GM08714 (cell line): ENCODE results near the gene ARHGEF37.

Experiments
- H3K4me3 ChIP-seq: fragments of 200-500 bp; sonication (Bioruptor generic); 2 replicates; pipeline ENCODE4 v1.5.1; 2014; ENCODE audit warnings: mild to moderate bottlenecking, low read length, inconsistent platforms
- ZNF274 ChIP-seq: IDR thresholded peaks from 2 replicates; pipeline ENCODE4 v1.6.1; 2012; ENCODE audit warnings: mild to moderate bottlenecking, low read depth, low read length

Gene ARHGEF37

GRCh38 chr5:149603210-149603609, 21.9 kb downstream of the ARHGEF37 start:
- H3K4me3 ChIP-seq: no peak overlapping the region
- TF ChIP-seq ZNF274: no peak

GRCh38 chr5:149603920-149604319, 22.6 kb downstream of the ARHGEF37 start:
- TF ChIP-seq ZNF274: no peak
- no peak overlapping the region for H3K4me3 ChIP-seq

GRCh38 chr5:149604321-149604720, 23.0 kb downstream of the ARHGEF37 start:
- H3K4me3 ChIP-seq: no peak overlapping the region
- TF ChIP-seq ZNF274: no peak

DNA sequence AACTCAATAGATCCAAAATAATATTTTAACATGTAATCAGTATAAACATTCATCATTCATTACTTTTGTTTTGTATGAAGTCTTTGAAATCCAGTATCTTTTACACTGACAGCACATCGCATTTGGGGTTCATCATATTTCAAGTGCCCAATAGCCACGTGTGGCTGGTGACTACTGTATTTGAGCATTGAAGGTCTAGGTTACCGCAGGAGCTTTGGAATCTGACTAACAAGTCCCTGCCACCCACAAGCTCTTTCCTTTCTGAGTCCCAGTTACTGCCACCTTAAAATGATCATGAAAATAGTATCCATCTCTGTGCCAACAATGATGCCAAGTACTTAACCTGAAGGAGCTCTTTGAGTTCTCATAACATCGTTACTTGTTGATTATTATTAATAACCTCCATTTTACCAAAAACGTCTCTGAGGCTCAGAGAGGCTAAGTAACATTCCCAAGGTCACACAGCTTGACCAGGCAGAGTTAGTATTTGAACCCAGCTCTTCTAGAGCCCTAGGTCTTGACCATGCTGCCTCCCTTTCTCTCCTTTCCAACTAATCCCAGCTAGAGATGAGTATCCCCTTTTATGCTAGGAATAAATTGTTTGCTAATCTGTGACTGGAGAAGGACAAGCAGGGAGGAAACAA, 24.2 kb downstream of the ARHGEF37 start:
- no peak for TF ChIP-seq ZNF274
- no peak overlapping the region for H3K4me3 ChIP-seq

GRCh38 chr5:149605998-149606724, 24.9 kb downstream of the ARHGEF37 start:
- TF ChIP-seq ZNF274: no peak

DNA sequence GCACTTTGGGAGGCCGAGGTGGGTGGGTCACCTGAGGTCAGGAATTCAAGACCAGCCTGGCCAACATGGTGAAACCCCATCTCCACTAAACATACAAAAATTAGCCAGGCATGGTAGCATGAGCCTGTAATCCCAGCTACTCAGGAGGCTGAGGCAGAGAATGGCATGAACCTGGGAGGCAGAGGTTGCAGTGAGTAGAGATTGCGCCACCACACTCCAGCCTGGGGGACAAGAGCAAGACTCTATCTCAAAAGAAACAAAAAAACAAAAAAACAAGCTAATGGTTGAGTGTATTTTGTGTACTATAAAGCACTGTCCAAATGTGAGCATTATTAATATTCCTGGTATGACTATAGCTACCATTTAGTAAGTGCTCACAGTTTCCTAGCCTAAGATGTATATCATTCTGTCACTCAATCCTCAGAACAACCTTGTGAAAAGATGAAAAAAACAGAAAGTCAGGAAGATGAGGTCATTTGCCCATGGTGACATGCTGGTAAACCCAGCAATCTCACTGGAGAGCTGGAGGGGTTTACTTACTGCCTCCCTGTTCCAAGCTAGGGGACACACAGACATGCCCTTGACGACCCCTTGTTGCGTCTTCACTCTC, 27.7 kb downstream of the ARHGEF37 start:
- no peak overlapping the region for H3K4me3 ChIP-seq
- TF ChIP-seq ZNF274: no peak

More at GRCh38 chr5:149605998-149606724, 24.9 kb downstream of the ARHGEF37 start:
- H3K4me3 ChIP-seq: no peak overlapping the region; the same call in 1 of the 2 replicates

DNA sequence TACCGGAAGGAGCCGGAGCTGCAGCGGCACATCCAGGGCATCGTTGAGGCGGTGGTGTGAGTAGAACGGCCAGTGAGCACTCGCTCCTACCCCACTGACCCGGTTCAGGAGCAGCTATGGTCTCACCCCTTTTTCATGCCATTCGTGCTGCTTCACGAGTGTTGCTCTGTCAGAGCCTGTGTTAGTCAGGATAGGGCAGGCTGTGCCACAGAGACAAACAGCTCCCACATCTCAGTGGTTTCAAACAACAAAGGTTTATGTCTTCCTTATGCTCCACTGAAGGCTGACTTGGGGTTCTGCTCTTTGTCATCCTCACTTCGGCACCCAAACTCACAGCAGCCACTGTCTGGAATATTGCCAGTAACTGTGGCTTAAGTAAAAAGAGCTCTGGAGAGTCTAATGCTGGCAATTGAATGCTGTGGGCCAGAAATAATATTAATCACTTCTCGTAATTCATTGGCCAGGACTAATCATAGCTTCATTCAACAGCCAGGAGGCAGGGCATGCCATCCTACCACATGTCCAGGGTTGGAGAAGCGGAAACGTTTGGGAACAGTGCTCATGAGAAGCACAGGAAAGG, 28.4 kb downstream of the ARHGEF37 start:
- no peak for TF ChIP-seq ZNF274

DNA sequence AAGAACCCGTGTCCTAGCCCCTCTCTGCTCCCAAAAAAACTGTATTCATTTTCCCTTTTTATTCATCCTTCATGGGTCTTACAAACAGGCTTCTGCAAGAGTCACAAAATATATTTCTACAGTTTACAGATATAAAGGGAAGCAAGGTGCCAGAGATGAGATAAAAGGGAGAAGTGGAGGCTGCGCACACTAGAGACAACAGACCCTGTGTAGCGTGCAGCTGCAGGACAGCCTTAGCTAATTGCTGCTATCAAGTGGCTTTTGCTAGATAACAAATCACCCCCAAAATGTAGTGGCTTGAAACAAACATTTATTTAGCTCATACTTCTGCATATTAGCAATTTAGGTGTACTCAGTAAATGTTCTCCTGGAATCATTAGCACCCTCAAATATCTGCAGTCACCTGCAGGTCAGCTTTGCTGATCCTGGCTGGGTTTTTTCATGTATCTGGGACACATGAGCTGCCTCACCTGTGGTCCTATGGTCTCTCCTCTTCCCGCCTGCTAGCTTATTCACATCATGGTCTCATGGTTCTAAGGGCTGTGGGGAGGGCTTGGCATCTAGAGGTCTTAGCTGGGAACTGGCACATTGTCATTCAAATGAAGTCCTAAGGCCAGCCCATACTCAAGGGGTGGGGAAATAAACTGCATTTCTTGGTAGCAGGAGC, 29.4 kb downstream of the ARHGEF37 start:
- no peak for TF ChIP-seq ZNF274
- H3K4me3 ChIP-seq: no peak overlapping the region

More for the DNA sequence above, 28.4 kb downstream of the ARHGEF37 start:
- H3K4me3 ChIP-seq: no peak overlapping the region

- no peak for TF ChIP-seq ZNF274
- H3K4me3 ChIP-seq: no peak overlapping the region
These were observed 30.0 kb downstream of the ARHGEF37 start for GRCh38 chr5:149611326-149611725.

- no peak for TF ChIP-seq ZNF274
- H3K4me3 ChIP-seq: no peak overlapping the region
These were observed 33.0 kb downstream of the ARHGEF37 start for GRCh38 chr5:149614034-149614907.

DNA sequence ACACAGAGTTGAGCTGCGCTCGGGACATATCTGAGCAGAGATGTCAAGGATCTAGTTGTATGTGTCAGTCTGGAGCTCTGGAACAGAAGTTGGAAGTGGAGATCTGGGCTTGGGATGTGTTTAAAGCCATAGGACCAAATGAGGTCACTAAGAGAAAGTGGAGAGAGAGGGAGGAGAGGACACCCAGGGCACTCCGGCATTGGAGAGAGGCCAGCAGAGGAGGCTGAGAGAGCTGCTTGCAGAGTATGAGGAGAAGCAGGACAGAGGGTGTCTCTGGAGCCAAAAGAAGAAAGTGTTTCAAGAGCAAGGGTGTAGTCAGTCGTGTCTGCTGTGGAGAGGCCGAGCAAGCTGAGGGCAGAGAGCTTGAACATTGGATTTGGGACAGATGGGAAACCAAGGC, 34.7 kb downstream of the ARHGEF37 start:
- no peak overlapping the region for H3K4me3 ChIP-seq
- TF ChIP-seq ZNF274: no peak

GRCh38 chr5:149616727-149617285, 35.5 kb downstream of the ARHGEF37 start:
- TF ChIP-seq ZNF274: no peak
- no peak overlapping the region for H3K4me3 ChIP-seq

- H3K4me3 ChIP-seq: no peak overlapping the region
- no peak for TF ChIP-seq ZNF274
These were observed 36.5 kb downstream of the ARHGEF37 start for GRCh38 chr5:149617760-149618306.
